OCI-LY3 (cell line): Measurements from ENCODE around the gene SPATA2L.
A peak's percentile ranks its signal among the peaks of the same experiment; 100 is the strongest.
"Not testable (repeated sequence)": the region's sequence is repeated elsewhere in the genome, so short reads cannot be mapped to it uniquely, and the experiment has no call there.

Experiments
- H2AFZ ChIP-seq: fragments of 200-600, 300-600 bp; shearing (Covaris generic); 2 replicates; pipeline ENCODE4 v1.6.0; 2014; ENCODE audit warnings: antibody characterized with exemption, low read depth, low read length
- H3K27ac ChIP-seq: fragments of 200-600, 300-600 bp; sonication (generic); 2 replicates; pipeline ENCODE4 v1.5.1; 2014; ENCODE audit warnings: mild to moderate bottlenecking, low read length, moderate library complexity, mixed read lengths
- H3K27me3 ChIP-seq: fragments of 200-600, 300-600 bp; sonication (generic); 2 replicates; pipeline ENCODE4 v1.6.1; 2014; ENCODE audit warnings: low read depth, low read length, mixed read lengths
- H3K36me3 ChIP-seq: fragments of 200-600, 300-600 bp; sonication (generic); replicated peaks from 2 replicates; pipeline ENCODE3; 2014; ENCODE audit warnings: low read depth, low read length, mixed read lengths
- H3K4me1 ChIP-seq: fragments of 300-600, 200-600 bp; sonication (generic); 2 replicates; pipeline ENCODE4 v1.6.1; 2014; ENCODE audit warnings: low read length, mixed read lengths
- H3K4me2 ChIP-seq: fragments of 200-600, 300-600 bp; sonication (generic); 2 replicates; pipeline ENCODE4 v1.6.1; 2014; ENCODE audit warnings: low read length, mixed read lengths
- H3K4me3 ChIP-seq: fragments of 300-600, 200-600 bp; sonication (generic); 2 replicates; pipeline ENCODE4 v1.5.1; 2014; ENCODE audit warnings: antibody characterized with exemption, mild to moderate bottlenecking, low read length, moderate library complexity
- H3K79me2 ChIP-seq: fragments of 300-600, 200-600 bp; shearing (Covaris generic); 2 replicates; pipeline ENCODE4 v1.6.1; 2014; ENCODE audit warnings: mild to moderate bottlenecking, low read length, mixed read lengths
- H3K9ac ChIP-seq: fragments of 300-600, 200-600 bp; shearing (Covaris generic); 2 replicates; pipeline ENCODE4 v1.6.0; 2014; ENCODE audit warnings: mild to moderate bottlenecking, low read length, moderate library complexity
- H3K9me3 ChIP-seq: fragments of 200-600, 300-600 bp; shearing (Covaris generic); 2 replicates; pipeline ENCODE4 v1.6.1; 2014; ENCODE audit warnings: low read length, mixed read lengths; ENCODE audit not compliant: insufficient read depth
- H4K20me1 ChIP-seq: fragments of 200-600, 300-600 bp; sonication (generic); 2 replicates; pipeline ENCODE4 v1.6.1; 2016; ENCODE audit warnings: low read length, mixed read lengths; ENCODE audit not compliant: insufficient read depth
- EZH2phosphoT487 ChIP-seq: fragments of 200-600 bp; shearing (Covaris generic); IDR thresholded peaks from 2 replicates; pipeline ENCODE4 v1.6.1; 2018; ENCODE audit warnings: antibody characterized with exemption, mixed run types, low read depth
- TF ChIP-seq, protein P1 (sequence below): fragments of 200-600, 300-600 bp; sonication (generic); IDR thresholded peaks from 2 replicates; pipeline ENCODE4 v1.5.1; 2014; ENCODE audit warnings: antibody characterized with exemption, low read length, low read depth

The SPATA2L gene

DNA sequence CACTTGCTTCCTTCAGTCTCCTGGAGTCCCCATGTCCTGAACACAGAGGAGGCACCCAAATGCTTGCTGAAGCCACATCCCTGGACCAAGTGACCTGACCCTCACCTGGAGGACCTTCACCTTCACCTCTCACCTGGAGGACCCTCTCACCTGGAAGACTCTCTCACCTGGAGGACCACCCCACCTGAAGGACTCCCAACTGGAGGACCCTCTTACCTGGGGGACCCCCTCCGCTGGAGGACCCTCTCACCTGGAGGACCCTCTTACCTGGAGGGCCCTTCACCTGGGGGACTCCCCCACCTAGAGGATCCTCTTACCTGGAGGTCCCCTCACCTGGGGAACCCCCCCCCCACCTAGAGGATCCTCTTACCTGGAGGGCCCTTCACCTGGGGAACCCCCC is 15.6 kb downstream of the SPATA2L start:
- H3K4me3 ChIP-seq = peak overlapping the region; percentile 91; the same call in 1 of the 2 replicates
- H3K4me2 ChIP-seq = peak overlapping the region; percentile 70; the same call in 1 of the 2 replicates
- H3K27ac ChIP-seq = no peak overlapping the region

GRCh38 chr16:89678258-89678657 is 23.2 kb downstream of the SPATA2L start:
- TF ChIP-seq EZH2phosphoT487 = no peak
- TF ChIP-seq, protein P1, sequence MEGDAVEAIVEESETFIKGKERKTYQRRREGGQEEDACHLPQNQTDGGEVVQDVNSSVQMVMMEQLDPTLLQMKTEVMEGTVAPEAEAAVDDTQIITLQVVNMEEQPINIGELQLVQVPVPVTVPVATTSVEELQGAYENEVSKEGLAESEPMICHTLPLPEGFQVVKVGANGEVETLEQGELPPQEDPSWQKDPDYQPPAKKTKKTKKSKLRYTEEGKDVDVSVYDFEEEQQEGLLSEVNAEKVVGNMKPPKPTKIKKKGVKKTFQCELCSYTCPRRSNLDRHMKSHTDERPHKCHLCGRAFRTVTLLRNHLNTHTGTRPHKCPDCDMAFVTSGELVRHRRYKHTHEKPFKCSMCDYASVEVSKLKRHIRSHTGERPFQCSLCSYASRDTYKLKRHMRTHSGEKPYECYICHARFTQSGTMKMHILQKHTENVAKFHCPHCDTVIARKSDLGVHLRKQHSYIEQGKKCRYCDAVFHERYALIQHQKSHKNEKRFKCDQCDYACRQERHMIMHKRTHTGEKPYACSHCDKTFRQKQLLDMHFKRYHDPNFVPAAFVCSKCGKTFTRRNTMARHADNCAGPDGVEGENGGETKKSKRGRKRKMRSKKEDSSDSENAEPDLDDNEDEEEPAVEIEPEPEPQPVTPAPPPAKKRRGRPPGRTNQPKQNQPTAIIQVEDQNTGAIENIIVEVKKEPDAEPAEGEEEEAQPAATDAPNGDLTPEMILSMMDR = no peak
- Histone ChIP-seq H3K79me2 (no peaks in the 10 kb centered on the region), H3K9ac (no peak overlapping the region), H4K20me1 (no peaks in the 10 kb centered on the region), H3K4me2 (no peak overlapping the region), H3K36me3 (peaks cover 12% of the 10 kb centered on the region), H3K27ac (no peak overlapping the region), H2AFZ (no peak overlapping the region), H3K4me1 (no peaks in the 10 kb centered on the region), H3K27me3 (no peaks in the 10 kb centered on the region), H3K9me3 (peaks cover 3% of the 10 kb centered on the region; the same call in 1 of the 2 replicates), H3K4me3 (no peak overlapping the region)

More for the DNA sequence above, 15.6 kb downstream of the SPATA2L start:
- Histone ChIP-seq H3K27me3 (no peaks in the 10 kb centered on the region), H3K9ac (no peak overlapping the region), H2AFZ (no peak overlapping the region), H3K4me1 (peaks cover 8% of the 10 kb centered on the region), H3K36me3 (peaks cover 30% of the 10 kb centered on the region), H3K9me3 (peaks cover 6% of the 10 kb centered on the region), H3K79me2 (peaks cover 18% of the 10 kb centered on the region), H4K20me1 (no peaks in the 10 kb centered on the region)
- no peak for TF ChIP-seq EZH2phosphoT487
- TF ChIP-seq, protein P1 = no peak

GRCh38 chr16:89672177-89672941 is 29.1 kb downstream of the SPATA2L start:
- Histone ChIP-seq H3K4me2 (no peak overlapping the region), H3K36me3 (peaks cover 6% of the 10 kb centered on the region), H3K4me1 (no peaks in the 10 kb centered on the region), H3K27me3 (no peaks in the 10 kb centered on the region), H3K9me3 (no peaks in the 10 kb centered on the region), H3K79me2 (no peaks in the 10 kb centered on the region), H3K9ac (no peak overlapping the region), H3K4me3 (no peak overlapping the region), H2AFZ (no peak overlapping the region), H4K20me1 (no peaks in the 10 kb centered on the region), H3K27ac (no peak overlapping the region)
- TF ChIP-seq EZH2phosphoT487 = no peak
- TF ChIP-seq, protein P1 = no peak

GRCh38 chr16:89671565-89671964 is 29.9 kb downstream of the SPATA2L start:
- not testable (repeated sequence) for H2AFZ ChIP-seq, H3K27ac ChIP-seq, H3K4me3 ChIP-seq, H3K4me1 ChIP-seq, H3K9me3 ChIP-seq, H3K36me3 ChIP-seq, H4K20me1 ChIP-seq, H3K79me2 ChIP-seq, H3K27me3 ChIP-seq, H3K4me2 ChIP-seq, H3K9ac ChIP-seq
